DOHH2 (cell line): Measurements from ENCODE around the gene SLC30A4.

Experiments
- EZH2phosphoT487 ChIP-seq: fragments of 200-600 bp; sonication (generic); IDR thresholded peaks from 2 replicates; pipeline ENCODE4 v1.6.1; 2017; ENCODE audit warnings: borderline replicate concordance, mild to moderate bottlenecking, antibody characterized with exemption, low read length, moderate library complexity, mixed read lengths
- TF ChIP-seq, protein P1 (sequence below): fragments of 200-600 bp; sonication (generic); IDR thresholded peaks from one replicate; pipeline ENCODE4 v1.5.1; 2014; ENCODE audit warnings: antibody characterized with exemption, mild to moderate bottlenecking, low read depth, low read length; ENCODE audit not compliant: poor library complexity, severe bottlenecking

DNA sequence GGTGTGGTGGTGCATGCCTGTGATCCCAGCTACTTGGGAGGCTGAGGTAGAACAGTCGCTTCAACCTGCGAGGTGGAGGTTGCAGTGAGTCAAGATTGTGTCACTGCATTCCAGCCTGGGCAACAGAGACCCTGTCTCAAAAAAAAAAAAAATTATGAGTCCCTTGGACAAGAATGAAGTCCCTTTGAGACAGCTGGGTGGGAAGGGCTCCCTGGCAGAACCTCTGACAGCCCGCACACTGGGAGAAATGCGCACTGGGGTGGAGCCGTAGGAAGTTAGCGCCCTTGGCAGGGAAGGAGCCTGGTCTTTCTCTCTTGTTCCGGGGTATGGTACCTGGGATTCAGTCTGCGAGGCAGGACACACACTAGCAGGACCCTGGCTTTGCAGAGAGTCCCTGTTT lies 51.4 kb downstream of the SLC30A4 start:
- TF ChIP-seq, protein P1, sequence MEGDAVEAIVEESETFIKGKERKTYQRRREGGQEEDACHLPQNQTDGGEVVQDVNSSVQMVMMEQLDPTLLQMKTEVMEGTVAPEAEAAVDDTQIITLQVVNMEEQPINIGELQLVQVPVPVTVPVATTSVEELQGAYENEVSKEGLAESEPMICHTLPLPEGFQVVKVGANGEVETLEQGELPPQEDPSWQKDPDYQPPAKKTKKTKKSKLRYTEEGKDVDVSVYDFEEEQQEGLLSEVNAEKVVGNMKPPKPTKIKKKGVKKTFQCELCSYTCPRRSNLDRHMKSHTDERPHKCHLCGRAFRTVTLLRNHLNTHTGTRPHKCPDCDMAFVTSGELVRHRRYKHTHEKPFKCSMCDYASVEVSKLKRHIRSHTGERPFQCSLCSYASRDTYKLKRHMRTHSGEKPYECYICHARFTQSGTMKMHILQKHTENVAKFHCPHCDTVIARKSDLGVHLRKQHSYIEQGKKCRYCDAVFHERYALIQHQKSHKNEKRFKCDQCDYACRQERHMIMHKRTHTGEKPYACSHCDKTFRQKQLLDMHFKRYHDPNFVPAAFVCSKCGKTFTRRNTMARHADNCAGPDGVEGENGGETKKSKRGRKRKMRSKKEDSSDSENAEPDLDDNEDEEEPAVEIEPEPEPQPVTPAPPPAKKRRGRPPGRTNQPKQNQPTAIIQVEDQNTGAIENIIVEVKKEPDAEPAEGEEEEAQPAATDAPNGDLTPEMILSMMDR: no peak
- TF ChIP-seq EZH2phosphoT487: no peak
